Activated CD4-positive, alpha-beta T cell treated with anti-CD3 and anti-CD28 coated beads, Interleukin-2, Interleukin-4, amounts not matched to agents 100 ng/mL and 50 ng/mL, durations not matched to agents 16 hours and 8 hours (primary cell): ENCODE results near the gene MAN1C1.
A peak's percentile ranks its signal among the peaks of the same experiment; 100 is the strongest.
"Not testable (repeated sequence)": the region's sequence is repeated elsewhere in the genome, so short reads cannot be mapped to it uniquely, and the experiment has no call there.

Experiments
- DNase-seq: peaks from one replicate; pipeline ENCODE4 v3.0.0-alpha.2; 2020; ENCODE audit warnings: low spot score

MAN1C1 gene

GRCh38 chr1:25636141-25636540 is 19.6 kb downstream of the MAN1C1 start:
- DNase-seq = not testable (repeated sequence)

- DNase-seq = no peak
These were observed 24.2 kb downstream of the MAN1C1 start for GRCh38 chr1:25640646-25641328.

DNA sequence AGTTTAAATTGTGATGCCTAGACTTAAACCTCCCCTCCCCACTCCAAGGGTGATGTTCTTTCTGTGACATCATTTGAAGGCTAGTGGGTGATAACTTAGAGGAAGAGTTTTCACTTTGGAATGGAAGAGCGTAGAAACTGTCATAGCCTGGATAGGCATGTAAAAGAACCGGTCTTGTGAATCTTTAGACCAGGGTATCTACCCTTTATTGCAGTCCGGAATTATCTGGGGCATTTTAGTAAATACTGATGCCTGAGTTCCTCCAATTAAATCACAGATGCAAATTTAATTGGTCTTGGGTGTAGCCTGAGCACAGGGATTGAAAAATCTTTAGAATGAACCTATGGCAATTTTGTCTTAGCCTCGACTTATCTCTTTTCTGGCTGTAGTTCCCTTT is 24.7 kb downstream of the MAN1C1 start:
- DNase-seq = no peak

GRCh38 chr1:25641931-25642573 is 25.5 kb downstream of the MAN1C1 start:
- no peak for DNase-seq

DNA sequence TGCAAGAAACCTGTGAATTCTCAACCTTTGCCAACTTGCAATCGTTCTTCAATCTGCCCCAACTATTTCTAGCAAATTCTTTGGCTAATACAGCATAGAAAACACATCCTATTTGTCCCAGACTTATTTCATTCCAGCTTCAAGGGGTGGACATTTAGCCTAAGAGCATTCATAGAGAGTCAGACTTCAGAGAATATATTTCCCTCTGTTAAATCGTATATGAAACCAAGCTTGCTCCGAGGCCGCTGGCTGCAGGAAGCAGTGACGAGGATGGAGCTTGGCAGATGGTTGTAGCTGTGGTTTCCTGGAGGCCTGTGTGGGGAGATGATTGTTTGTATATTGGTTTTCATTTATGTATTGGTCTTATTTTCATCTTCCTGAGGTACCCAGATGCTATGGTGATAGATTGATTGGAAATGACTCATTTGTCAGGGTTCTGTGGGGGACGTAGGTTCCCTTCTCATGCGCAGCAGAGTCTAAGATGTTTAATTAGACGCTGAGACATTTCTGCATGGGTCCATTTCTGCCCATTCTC is 26.1 kb downstream of the MAN1C1 start:
- DNase-seq = peak; percentile 84

- DNase-seq = no peak
These were observed 27.3 kb downstream of the MAN1C1 start for GRCh38 chr1:25643929-25644328.

GRCh38 chr1:25644962-25645361 is 28.4 kb downstream of the MAN1C1 start:
- no peak for DNase-seq

GRCh38 chr1:25645637-25646400 is 29.2 kb downstream of the MAN1C1 start:
- no peak for DNase-seq

DNA sequence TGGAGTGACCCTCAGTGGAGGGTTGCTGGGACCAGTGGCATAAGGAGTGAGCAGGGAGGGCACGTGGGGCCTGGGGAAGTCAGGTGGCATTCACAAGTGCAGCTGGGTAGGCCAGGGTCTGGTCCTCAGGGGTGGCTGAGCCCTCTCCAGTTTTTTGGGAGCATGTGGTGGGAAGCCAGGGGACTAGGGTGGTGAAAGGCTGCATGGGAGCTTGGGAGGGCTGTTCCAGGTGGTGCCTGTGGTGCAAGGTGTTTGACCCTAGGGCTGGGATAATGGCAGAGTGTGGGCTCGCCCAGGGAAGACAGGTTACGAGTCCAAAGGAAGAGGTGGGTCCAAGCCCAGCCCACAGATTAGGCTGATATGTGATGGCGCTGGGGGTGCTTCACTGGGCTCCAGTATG is 30.5 kb downstream of the MAN1C1 start:
- DNase-seq = no peak

- DNase-seq = no peak
These were observed 31.3 kb downstream of the MAN1C1 start for GRCh38 chr1:25647863-25648262.

DNA sequence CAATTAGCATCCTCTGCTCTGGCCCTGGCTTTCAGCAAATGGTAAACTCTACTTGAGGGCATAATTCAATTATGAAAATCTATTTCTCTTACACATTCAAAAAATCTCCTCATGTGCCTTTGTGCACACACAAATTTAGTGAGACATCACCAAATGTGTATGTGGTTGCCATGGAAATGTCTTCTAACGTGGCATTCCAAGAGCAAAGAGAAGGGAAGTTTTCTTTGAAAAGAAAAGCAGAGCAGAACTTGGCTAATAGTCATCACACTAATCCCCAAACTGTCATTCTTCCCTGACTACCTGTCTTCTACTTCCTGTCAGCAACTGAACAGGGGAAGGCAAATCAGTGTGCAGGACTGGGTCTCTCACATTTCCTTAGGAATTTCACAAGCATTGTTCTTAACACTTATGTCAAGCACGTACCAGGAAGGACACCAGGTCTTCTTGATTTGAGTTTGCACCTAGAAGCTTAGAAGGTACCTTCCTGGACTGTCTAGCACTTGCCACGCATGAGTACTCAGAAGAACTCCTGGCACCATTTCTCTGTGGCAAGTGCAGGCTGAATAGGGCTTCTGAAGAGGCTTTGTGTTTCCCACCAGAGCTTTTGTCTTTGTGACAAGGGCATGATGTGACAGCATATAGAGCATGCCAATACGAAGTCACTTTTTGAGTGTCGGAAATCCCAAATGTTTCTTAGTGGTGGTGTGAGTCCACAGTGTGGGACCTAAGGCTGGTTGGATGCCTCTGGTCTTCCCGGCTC is 32.3 kb downstream of the MAN1C1 start:
- DNase-seq = no peak

DNA sequence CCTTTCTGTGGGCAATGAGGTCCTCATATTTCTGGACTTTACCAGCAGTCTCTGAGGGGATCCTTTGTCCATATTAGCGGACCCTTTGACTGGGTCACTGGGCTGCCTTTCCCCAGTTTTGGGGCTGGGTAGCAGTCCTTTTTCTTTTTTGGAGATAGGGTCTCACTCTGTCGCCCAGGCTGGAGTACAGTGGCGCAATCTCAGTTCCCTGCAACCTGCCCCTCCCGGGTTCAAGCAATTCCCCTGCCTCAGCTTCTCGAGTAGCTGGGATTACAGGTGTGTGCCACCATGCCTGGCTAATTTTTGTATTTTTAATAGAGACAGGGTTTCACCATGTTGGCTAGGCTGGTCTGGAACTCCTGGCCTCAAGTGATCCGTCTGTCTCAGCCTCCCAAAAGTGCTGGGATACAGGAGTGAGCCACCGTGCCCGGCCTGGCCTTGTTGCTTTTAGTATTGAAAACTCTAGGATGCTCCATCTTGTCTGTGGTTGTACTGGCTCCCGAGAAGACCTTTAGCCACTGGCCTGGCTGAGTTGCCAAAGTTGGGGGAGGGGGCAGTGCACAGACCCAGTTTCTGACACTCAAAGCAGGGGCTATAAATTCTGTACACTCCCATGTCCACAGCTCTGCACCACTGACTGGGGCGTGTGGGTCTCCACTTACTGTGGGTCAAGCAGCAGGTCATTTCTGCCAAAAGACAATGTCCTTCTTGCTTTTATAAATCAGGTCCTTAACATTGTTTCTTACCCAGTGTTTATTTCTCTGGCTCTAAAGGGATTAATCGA is 33.1 kb downstream of the MAN1C1 start:
- no peak for DNase-seq

- DNase-seq = no peak
These were observed 33.6 kb downstream of the MAN1C1 start for GRCh38 chr1:25650289-25650576.

DNA sequence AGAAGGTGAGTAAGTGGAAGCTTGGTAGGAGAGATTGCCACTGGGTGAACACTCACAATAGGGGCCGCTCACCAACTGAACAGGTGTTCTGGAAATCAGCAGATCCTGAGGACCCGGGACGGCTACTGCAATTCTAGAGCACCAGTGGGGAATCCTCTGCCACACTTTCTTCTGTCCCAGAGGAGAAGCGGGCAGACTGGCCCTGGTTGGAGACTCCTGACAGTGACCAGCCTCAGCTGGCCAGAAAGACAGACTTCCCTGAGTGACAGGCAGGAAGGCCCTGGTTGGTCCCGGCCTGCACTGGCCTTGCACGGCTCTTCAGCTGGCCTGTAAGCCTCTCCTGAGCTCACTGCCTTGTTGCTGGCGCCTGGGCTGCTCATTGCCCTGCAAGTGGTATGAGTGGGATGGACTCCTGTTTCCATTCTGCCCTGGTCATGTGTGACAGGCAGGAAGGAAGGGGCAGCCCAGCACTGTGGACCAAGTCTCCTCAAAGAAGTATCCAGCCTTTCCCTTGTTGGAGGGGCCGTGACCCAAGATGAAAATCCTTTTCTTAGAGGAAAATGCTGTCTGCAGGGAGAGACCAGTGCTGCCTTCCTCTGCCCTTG is 34.5 kb downstream of the MAN1C1 start:
- no peak for DNase-seq

DNA sequence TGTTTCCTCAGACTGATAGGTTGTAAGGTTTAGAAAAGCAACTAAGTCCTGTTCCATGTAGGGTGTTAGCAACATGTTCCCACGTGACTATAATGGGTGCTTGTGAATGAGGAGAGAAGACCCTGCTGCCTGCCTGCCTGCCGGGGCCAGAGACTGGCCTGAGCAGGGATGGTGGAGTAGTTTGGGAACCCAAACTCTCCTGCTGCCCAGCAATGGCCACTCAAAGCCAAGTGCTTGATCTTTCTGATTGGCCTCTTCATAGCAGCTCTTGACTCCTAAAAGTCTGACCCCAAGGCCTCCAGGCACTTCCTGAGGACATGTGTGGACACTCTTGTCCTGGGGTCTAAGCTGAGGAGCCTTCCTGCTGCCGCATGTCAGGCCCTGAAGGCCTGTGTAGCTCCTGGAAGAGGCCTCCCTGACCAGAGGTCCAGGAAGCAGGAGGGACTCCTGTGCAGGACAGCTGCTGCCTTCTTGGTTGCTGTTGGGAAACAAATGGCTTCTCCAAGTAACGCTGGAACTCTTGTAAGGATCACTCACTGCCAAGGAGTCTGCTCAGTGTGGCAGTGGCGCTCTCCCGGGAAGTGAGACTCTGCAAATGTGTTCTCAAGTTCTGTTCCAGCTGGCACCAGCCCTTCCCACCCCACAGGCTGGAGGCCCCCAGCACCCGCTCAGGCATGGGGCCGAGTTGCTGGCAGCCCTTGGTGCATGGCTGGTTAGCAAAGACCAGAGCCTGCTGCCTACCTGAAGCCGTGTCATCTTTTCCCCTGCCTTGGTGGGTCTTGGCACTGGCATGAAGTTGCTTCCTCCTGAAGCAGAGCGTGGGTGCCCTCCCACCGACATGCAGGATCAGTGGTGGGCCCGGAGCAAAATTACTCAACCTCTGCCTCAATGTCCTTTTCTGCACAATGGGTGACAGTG is 35.5 kb downstream of the MAN1C1 start:
- no peak for DNase-seq

DNA sequence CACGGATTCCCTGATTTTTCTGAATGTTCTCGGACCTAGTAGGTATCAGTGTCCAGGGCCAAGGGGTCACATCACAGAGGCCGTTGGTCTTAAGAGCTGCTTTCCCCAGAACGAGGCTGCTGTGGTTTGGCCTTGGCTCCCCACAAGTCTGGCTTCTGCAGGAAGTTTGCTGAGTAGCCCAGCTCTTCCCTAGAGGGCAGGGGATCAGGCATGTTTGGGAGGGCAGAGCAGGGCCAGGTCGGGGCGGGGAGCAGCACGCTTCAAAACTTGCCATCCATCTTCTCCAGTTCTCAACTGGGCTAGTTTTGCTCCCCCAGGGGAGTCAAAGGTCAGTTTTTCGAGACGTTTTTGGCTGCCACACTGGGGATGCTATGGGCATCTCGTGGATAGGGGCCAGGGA is 37.0 kb downstream of the MAN1C1 start:
- no peak for DNase-seq

- DNase-seq = no peak
These were observed 37.6 kb downstream of the MAN1C1 start for GRCh38 chr1:25654109-25654660.

DNA sequence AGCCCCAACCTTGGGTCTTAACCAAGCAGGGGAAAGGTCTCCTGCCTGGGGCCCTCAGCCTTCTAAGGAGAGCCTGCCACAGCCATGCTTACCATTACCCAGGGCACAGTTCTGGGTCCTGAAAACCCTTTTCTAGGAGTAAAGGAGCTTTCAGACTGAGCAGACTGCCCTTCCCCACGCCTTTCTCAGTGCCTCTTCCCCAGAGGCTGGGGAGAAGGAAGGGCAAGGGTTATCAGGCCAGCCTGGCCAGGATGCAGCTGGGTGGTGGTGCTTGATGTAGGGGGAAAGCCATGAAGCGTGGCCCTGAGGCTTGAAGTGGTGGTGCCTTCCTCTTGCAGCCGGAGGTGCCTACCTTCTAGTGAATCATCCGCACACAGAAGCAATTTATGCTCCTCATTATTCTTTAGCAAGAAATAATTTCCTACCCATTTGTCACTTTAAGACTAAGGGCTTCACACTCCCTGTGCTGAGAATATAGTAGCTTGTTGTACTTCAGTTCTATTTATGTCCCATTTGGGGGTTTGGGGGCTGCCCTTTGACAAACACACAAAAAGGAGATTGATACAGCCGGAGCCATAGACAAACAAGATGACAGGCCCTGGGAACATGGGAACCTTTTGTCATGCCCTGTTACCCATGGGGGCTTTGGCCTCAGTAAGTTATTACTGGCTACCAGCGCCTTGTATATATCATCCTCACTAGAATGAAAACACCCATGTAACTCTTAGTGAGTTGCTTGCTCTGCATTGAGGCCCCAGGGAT is 40.7 kb downstream of the MAN1C1 start:
- no peak for DNase-seq
